NB4 (cell line): ENCODE measurements around the gene NCOR1.

Source experiments
- DNase-seq: peaks from one replicate; pipeline ENCODE4 v3.0.0; 2010; ENCODE audit warnings: low read depth
- H3K4me3 ChIP-seq: one replicate; pipeline ENCODE4 v1.5.1; 2011; ENCODE audit warnings: mild to moderate bottlenecking, low read depth, low read length, moderate library complexity
- CTCF ChIP-seq: IDR thresholded peaks from one replicate; pipeline ENCODE4 v1.5.1; 2012; ENCODE audit warnings: low read depth, low read length
- MAX ChIP-seq: IDR thresholded peaks from 2 replicates; pipeline ENCODE4 v1.6.1; 2011; ENCODE audit warnings: low read depth, low read length
- MYC ChIP-seq: IDR thresholded peaks from 2 replicates; pipeline ENCODE4 v1.6.1; 2011; ENCODE audit warnings: low read depth, low read length
- POLR2A ChIP-seq: IDR thresholded peaks from 2 replicates; pipeline ENCODE4 v1.6.1; 2011; ENCODE audit warnings: mild to moderate bottlenecking; ENCODE audit not compliant: insufficient read length; ENCODE audit errors: extremely low read depth

The NCOR1 gene

GRCh38 chr17:16215273-16215964 is at the start of gene NCOR1:
Gene NCOR1, minus strand, starts transcription at chr17:16215534. Its CDS starts 20,965 bp downstream, at chr17:16194569.
- peak; percentile 93 for TF ChIP-seq POLR2A
- TF ChIP-seq CTCF, result no peak
- peak; percentile 35; the same call in 1 of the 2 replicates for TF ChIP-seq MAX
- H3K4me3 ChIP-seq, result peak within 1 kb of the TSS; percentile 82
- peak; percentile 97 for DNase-seq

GRCh38 chr17:16262201-16262600 is 46.9 kb upstream of the NCOR1 start:
- no peak for TF ChIP-seq MYC
- no peak for TF ChIP-seq MAX
- TF ChIP-seq POLR2A, result no peak
- TF ChIP-seq CTCF, result no peak
- no peak for DNase-seq
- no peak overlapping the region for H3K4me3 ChIP-seq

GRCh38 chr17:16261049-16261448 is 45.7 kb upstream of the NCOR1 start:
- H3K4me3 ChIP-seq, result no peak overlapping the region
- TF ChIP-seq MYC (no peak), CTCF (no peak), MAX (no peak), POLR2A (no peak)
- DNase-seq, result no peak

- DNase-seq, result no peak
- H3K4me3 ChIP-seq, result no peak overlapping the region
- no peak for TF ChIP-seq MAX
- no peak for TF ChIP-seq POLR2A
- TF ChIP-seq MYC, result no peak
- no peak for TF ChIP-seq CTCF
Measured at GRCh38 chr17:16259926-16260325, 44.6 kb upstream of the NCOR1 start.

GRCh38 chr17:16258901-16259300 is 43.6 kb upstream of the NCOR1 start:
- no peak overlapping the region for H3K4me3 ChIP-seq
- peak; percentile 82 for DNase-seq
- TF ChIP-seq CTCF (no peak), MAX (no peak), POLR2A (no peak), MYC (no peak)

GRCh38 chr17:16255481-16255921 is 40.2 kb upstream of the NCOR1 start:
- H3K4me3 ChIP-seq, result no peak overlapping the region
- no peak for DNase-seq
- no peak for TF ChIP-seq POLR2A
